Liver (tissue), 2 donors: ENCODE measurements around the gene NXPH1.

Experiments
- TF ChIP-seq, protein P1 (sequence below): IDR thresholded peaks from 2 replicates; pipeline ENCODE4 v1.6.1; 2016; ENCODE audit warnings: antibody characterized with exemption
- TF ChIP-seq, protein P2 (sequence below): fragments of 150-350 bp; IDR thresholded peaks from 2 replicates; pipeline ENCODE4 v1.5.1; 2017; ENCODE audit warnings: improper control_type of control experiment, low read depth, low read length; ENCODE audit not compliant: missing input control
- donor health status: healthy.

DNA sequence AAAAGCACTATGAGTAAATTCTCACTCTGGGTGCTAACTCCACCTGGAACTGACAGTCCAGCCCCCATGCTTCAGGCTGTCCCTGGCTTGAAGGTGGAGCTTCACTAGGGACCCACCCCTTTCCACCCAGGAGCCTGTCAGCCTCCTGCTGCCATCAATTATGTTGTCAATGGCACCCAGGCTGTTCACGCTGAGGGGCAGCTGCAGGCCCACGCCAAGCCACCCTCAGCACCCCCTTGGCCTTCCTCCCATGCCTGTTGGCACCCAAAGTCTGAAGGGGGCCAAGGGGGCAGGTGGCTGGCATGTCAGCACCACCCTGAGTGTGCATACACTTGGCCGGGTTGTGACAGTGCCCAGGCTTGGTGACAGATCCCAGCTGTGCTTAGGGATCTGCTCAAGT lies 149.3 kb downstream of the NXPH1 start:
- TF ChIP-seq, protein P1, sequence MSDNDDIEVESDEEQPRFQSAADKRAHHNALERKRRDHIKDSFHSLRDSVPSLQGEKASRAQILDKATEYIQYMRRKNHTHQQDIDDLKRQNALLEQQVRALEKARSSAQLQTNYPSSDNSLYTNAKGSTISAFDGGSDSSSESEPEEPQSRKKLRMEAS: no peak
- TF ChIP-seq, protein P2, sequence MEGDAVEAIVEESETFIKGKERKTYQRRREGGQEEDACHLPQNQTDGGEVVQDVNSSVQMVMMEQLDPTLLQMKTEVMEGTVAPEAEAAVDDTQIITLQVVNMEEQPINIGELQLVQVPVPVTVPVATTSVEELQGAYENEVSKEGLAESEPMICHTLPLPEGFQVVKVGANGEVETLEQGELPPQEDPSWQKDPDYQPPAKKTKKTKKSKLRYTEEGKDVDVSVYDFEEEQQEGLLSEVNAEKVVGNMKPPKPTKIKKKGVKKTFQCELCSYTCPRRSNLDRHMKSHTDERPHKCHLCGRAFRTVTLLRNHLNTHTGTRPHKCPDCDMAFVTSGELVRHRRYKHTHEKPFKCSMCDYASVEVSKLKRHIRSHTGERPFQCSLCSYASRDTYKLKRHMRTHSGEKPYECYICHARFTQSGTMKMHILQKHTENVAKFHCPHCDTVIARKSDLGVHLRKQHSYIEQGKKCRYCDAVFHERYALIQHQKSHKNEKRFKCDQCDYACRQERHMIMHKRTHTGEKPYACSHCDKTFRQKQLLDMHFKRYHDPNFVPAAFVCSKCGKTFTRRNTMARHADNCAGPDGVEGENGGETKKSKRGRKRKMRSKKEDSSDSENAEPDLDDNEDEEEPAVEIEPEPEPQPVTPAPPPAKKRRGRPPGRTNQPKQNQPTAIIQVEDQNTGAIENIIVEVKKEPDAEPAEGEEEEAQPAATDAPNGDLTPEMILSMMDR: no peak
